Measurements from ENCODE around the gene MACROD2.
A peak's percentile ranks its signal among the peaks of the same experiment; 100 is the strongest.
"Not testable (repeated sequence)": the region's sequence is repeated elsewhere in the genome, so short reads cannot be mapped to it uniquely, and the experiment has no call there.

The MACROD2 gene

DNA sequence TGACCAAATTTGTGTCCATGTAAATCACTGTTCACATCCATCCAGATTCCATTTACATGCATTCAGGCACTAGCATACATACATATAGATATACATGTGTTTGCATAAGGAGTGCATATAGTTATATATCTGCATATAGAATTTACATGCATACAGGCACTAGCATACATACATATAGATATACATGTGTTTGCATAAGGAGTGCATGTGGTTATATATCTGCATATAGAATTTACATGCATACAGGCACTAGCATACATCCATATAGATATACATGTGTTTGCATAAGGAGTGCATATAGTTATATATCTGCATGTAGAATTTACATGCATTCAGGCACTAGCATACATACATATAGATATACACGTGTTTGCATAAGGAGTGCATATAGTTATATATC lies 1145.6 kb downstream of the MACROD2 start:
- not testable (repeated sequence) for H3K27me3 Mint-ChIP-seq; H3K36me3 Mint-ChIP-seq (ENCODE audit: low read depth)

DNA sequence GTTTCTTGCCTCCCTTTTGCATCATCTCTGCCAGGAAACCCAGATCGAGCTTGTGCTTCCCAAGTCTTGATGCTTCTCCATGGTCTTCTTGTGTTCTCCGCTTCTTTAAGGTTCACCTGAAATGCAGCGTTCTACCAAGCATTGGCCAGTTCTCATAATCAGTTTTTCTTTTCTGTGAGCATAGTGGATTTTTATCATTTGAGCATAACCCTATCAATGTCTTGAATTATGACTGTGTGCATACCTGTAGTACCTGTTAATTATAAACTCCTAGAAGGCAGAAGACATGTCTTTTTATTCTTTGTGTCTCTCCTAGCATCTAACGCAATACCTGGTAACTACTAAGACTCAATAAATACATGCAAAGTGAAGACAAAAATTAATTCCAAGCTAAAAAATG lies 1146.5 kb downstream of the MACROD2 start:
- H3K27ac Mint-ChIP-seq, result no peak overlapping the region
- no peaks in the 10 kb centered on the region for H3K4me1 Mint-ChIP-seq (ENCODE audit: low read depth)
- no peaks in the 10 kb centered on the region for H3K36me3 Mint-ChIP-seq (ENCODE audit: low read depth)
- H3K27me3 Mint-ChIP-seq, result no peaks in the 10 kb centered on the region
- H3K9me3 Mint-ChIP-seq, result peaks cover 6% of the 10 kb centered on the region
- no peak overlapping the region for H3K4me3 Mint-ChIP-seq

More for the DNA sequence above, 1145.6 kb downstream of the MACROD2 start:
- not testable (repeated sequence) for H3K9me3 Mint-ChIP-seq; H3K4me1 Mint-ChIP-seq (ENCODE audit: low read depth); H3K27ac Mint-ChIP-seq; H3K4me3 Mint-ChIP-seq

DNA sequence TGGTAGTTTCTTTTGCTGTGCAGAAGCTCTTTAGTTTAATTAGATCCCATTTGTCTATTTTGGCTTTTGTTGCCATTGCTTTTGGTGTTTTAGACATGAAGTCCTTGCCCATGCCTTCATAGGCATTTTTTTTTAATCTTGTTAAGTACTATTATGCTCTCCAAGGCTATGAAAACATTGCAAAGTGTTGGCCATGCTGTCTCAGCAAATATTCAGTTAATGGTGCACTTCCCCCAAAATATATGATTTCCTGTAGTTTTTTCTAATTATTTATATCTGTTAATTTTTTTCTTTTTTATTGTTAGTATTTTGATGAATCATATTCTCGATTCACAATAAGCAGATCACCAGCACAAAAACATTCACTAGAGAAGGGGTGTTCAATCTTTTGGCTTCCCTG lies 1148.2 kb downstream of the MACROD2 start:
- no peak overlapping the region for H3K27ac Mint-ChIP-seq
- H3K36me3 Mint-ChIP-seq (ENCODE audit: low read depth), result no peaks in the 10 kb centered on the region
- H3K27me3 Mint-ChIP-seq, result no peaks in the 10 kb centered on the region
- peaks cover 6% of the 10 kb centered on the region for H3K9me3 Mint-ChIP-seq
- no peaks in the 10 kb centered on the region for H3K4me1 Mint-ChIP-seq (ENCODE audit: low read depth)
- no peak overlapping the region for H3K4me3 Mint-ChIP-seq

DNA sequence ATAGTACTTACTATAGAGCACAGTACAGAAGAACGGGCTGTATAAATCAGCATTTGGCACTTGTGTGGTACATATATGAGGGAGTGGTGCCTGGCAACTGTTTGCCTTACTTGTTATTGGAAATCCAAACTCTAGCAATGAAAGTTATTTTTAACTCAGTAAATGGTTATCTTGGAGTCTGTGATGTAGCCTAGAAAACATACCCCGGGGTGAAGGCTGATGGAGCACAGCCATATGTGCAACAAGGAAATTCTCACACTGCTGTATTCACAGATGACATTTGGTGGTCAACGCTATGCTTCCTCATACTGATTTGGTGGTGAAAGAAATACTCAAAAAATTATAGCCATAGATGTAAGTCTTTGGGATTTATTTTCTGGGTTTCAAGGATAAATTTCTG lies 1149.6 kb downstream of the MACROD2 start:
- Mint-ChIP-seq H3K9me3 (peaks cover 6% of the 10 kb centered on the region), H3K36me3 (ENCODE audit: low read depth) (no peaks in the 10 kb centered on the region), H3K4me1 (ENCODE audit: low read depth) (no peaks in the 10 kb centered on the region), H3K27ac (no peak overlapping the region), H3K27me3 (no peaks in the 10 kb centered on the region), H3K4me3 (no peak overlapping the region)

DNA sequence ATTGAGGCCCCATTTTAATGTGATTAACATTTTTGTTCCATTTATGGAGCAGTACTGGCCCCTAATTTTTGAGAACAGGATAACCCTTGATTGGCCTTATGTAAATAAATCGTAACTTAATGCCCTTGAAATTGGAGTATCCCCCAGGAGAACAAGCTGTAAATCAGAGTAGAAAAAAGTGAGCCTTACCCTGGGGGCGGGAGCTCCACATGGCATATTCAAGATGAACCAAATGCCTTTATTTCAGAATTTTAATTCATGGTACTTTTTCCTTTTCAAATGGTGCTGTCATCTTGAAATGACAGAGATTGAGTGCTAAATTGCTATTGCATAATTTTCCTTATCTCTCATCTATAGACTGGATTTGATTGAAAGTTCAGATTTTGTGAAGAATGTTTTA lies 1151.6 kb downstream of the MACROD2 start:
- Mint-ChIP-seq H3K36me3 (ENCODE audit: low read depth) (no peaks in the 10 kb centered on the region), H3K9me3 (peaks cover 7% of the 10 kb centered on the region), H3K27me3 (no peaks in the 10 kb centered on the region), H3K4me1 (ENCODE audit: low read depth) (no peaks in the 10 kb centered on the region), H3K4me3 (no peak overlapping the region), H3K27ac (no peak overlapping the region)

DNA sequence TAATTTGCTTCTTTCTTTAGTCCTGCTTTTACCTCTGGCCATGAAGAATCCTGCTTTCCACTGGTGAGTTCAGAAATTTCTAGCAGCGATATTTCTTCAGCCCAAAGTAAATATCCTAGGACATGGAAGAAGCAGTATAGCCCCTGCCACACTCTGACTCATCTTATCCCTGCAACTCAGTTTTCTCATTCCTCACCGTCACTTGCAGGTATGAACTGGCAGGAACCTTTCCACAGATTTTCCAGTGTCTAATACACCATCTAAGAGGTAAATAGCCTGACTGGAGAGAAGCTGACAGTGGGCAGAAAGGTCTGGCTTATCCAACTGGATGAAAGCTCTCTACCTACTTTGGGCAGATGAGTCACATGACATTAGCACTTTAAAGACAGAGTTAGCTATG lies 1158.8 kb downstream of the MACROD2 start:
- Mint-ChIP-seq H3K9me3 (peaks cover 21% of the 10 kb centered on the region), H3K4me3 (no peak overlapping the region), H3K27ac (no peak overlapping the region), H3K27me3 (no peaks in the 10 kb centered on the region), H3K4me1 (ENCODE audit: low read depth) (no peaks in the 10 kb centered on the region), H3K36me3 (ENCODE audit: low read depth) (no peaks in the 10 kb centered on the region)

DNA sequence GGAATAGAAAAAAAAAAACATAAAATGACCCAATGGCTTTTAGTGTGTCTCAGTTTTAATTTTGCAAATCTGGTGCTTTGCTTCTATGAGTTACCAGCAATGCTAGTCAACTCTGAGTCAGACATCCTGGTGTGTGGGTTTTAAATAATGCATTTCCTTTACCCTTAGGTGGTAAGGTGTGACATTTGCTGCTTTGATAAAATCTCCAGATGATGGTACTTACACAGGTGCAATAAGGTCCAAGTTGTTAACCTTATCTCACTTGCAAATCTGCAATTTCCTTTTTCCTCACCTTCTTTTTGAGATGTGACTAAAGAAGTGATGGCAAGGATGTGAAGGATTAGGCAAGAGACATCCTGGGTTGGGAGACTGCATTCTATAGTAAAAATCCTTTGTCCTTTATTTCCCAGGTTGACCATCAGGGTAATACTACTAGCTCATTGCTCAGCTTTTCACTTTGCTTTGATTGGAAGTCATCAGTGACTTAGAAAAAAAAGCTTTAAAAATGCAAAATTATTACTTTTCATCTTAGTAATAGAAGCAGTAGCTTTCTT lies 1160.6 kb downstream of the MACROD2 start:
- H3K36me3 Mint-ChIP-seq (ENCODE audit: low read depth), result no peaks in the 10 kb centered on the region

DNA sequence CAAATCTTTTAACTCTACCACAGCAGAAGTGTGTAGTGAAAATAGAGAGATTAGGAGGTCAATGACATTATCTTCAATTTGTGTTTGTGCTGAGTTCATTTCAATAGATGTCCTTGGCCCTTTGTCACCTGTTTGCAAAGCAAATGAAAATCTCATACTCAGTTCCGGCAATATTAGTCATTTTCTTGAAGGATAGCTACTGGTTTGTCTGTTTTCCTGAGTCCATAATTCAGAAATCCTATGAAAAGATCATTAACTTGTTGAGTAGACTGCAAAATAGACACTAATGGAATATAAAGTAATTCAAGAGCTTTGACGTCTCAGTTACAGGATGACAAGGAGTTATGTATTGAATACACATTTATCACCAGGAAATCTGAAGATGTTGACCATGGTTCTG lies 1163.2 kb downstream of the MACROD2 start:
- H3K27ac Mint-ChIP-seq, result no peak overlapping the region
- H3K4me1 Mint-ChIP-seq (ENCODE audit: low read depth), result peaks cover 10% of the 10 kb centered on the region
- H3K27me3 Mint-ChIP-seq, result no peaks in the 10 kb centered on the region
- peaks cover 12% of the 10 kb centered on the region for H3K9me3 Mint-ChIP-seq
- no peaks in the 10 kb centered on the region for H3K36me3 Mint-ChIP-seq (ENCODE audit: low read depth)
- no peak overlapping the region for H3K4me3 Mint-ChIP-seq

More for the DNA sequence above, 1160.6 kb downstream of the MACROD2 start:
- no peaks in the 10 kb centered on the region for H3K4me1 Mint-ChIP-seq (ENCODE audit: low read depth)
- H3K27me3 Mint-ChIP-seq, result no peaks in the 10 kb centered on the region
- no peak overlapping the region for H3K4me3 Mint-ChIP-seq
- H3K9me3 Mint-ChIP-seq, result peaks cover 28% of the 10 kb centered on the region
- no peak overlapping the region for H3K27ac Mint-ChIP-seq

DNA sequence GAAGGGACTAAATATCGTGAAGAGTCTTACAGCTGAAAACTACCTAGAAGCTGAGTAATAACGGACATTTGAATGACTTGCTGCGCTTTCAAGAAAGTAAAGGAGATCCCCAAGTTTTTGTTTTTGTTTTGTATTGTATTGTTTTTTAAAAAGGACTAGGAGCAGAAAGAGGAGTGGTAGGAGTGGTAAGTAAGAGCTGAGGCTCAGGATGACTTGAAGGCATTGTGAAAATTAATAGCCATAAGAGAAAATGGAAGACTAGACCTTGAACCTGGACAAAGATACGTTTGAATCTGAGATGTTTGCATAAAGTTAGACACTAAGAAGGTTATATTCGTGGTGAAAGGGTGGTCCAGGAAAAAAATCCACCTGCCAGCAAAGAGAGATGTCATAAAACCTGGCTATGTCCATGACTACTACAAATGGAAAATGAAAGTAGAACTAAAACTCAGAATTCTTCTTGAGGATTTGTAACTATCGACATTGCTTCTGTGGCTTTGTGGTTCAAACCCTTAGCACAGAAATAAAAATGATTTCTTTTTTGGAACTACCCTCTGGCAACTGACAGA lies 1166.8 kb downstream of the MACROD2 start:
- Mint-ChIP-seq H3K27ac (no peak overlapping the region), H3K4me3 (peak overlapping the region; percentile 3), H3K27me3 (no peaks in the 10 kb centered on the region)

GRCh38 chr20:15163632-15164031 lies 1168.3 kb downstream of the MACROD2 start:
- Mint-ChIP-seq H3K4me1 (ENCODE audit: low read depth) (peaks cover 10% of the 10 kb centered on the region), H3K9me3 (peaks cover 7% of the 10 kb centered on the region), H3K36me3 (ENCODE audit: low read depth) (no peaks in the 10 kb centered on the region), H3K27me3 (no peaks in the 10 kb centered on the region), H3K27ac (no peak overlapping the region), H3K4me3 (no peak overlapping the region)

More for the DNA sequence above, 1166.8 kb downstream of the MACROD2 start:
- H3K4me1 Mint-ChIP-seq (ENCODE audit: low read depth), result peaks cover 10% of the 10 kb centered on the region
- no peaks in the 10 kb centered on the region for H3K36me3 Mint-ChIP-seq (ENCODE audit: low read depth)
- peaks cover 12% of the 10 kb centered on the region for H3K9me3 Mint-ChIP-seq

DNA sequence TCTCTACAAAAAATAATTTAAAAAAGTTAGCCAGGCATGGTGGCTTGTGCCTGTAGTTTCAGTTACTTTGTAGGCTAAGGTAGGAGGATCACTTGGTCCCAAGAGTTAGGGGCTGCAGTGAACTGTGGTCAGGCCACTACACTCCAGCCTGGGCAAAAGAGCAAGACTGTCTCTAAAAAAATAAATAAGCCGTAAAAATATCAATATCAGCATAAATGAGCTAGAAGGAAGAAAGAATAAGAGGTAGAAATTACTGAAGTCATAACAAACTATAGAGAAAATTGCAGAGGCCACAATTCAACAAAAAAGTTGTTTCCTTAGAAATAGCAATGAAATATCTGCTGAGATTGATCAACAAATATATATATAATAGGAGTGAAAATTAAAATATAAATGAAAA lies 1169.4 kb downstream of the MACROD2 start:
- Mint-ChIP-seq H3K4me3 (no peak overlapping the region), H3K9me3 (peaks cover 3% of the 10 kb centered on the region), H3K4me1 (ENCODE audit: low read depth) (peaks cover 10% of the 10 kb centered on the region), H3K27ac (no peak overlapping the region), H3K27me3 (no peaks in the 10 kb centered on the region), H3K36me3 (ENCODE audit: low read depth) (no peaks in the 10 kb centered on the region)

- no peak overlapping the region for H3K4me3 Mint-ChIP-seq
- peaks cover 4% of the 10 kb centered on the region for H3K9me3 Mint-ChIP-seq
- H3K27ac Mint-ChIP-seq, result no peak overlapping the region
- peaks cover 10% of the 10 kb centered on the region for H3K4me1 Mint-ChIP-seq (ENCODE audit: low read depth)
- no peaks in the 10 kb centered on the region for H3K27me3 Mint-ChIP-seq
- H3K36me3 Mint-ChIP-seq (ENCODE audit: low read depth), result no peaks in the 10 kb centered on the region
Observed at GRCh38 chr20:15166744-15167143, 1171.4 kb downstream of the MACROD2 start.

- H3K36me3 Mint-ChIP-seq (ENCODE audit: low read depth), result no peaks in the 10 kb centered on the region
- no peaks in the 10 kb centered on the region for H3K4me1 Mint-ChIP-seq (ENCODE audit: low read depth)
- no peaks in the 10 kb centered on the region for H3K27me3 Mint-ChIP-seq
- H3K9me3 Mint-ChIP-seq, result peaks cover 4% of the 10 kb centered on the region
- no peak overlapping the region for H3K27ac Mint-ChIP-seq
- H3K4me3 Mint-ChIP-seq, result no peak overlapping the region
Observed at GRCh38 chr20:15171016-15171415, 1175.7 kb downstream of the MACROD2 start.

DNA sequence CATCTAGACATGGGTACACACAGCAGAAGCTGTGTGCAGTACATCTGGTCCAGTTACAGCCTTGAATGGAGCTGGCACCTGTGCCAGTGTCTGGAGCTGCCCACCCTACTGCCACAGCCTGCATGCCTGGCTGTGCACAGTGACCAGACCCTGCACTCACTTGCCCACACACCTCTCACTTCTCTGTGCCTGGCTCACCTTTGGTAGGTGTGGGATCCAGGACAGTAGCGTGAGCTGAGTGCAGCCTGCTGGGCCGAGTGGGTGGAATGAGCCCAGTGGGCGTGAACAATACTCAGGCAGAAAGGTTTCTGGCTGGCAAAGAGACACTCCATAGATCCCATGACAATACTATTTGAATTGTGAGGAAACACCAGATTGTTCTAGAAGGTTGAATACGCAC lies 1181.6 kb downstream of the MACROD2 start:
- Mint-ChIP-seq H3K27ac (no peak overlapping the region), H3K4me1 (ENCODE audit: low read depth) (no peaks in the 10 kb centered on the region), H3K4me3 (no peak overlapping the region), H3K9me3 (no peaks in the 10 kb centered on the region), H3K27me3 (no peaks in the 10 kb centered on the region), H3K36me3 (ENCODE audit: low read depth) (no peaks in the 10 kb centered on the region)

GRCh38 chr20:15178581-15178980 lies 1183.3 kb downstream of the MACROD2 start:
- Mint-ChIP-seq H3K4me1 (ENCODE audit: low read depth) (no peaks in the 10 kb centered on the region), H3K27me3 (no peaks in the 10 kb centered on the region), H3K4me3 (no peak overlapping the region), H3K9me3 (peaks cover 6% of the 10 kb centered on the region), H3K36me3 (ENCODE audit: low read depth) (no peaks in the 10 kb centered on the region), H3K27ac (no peak overlapping the region)

GRCh38 chr20:15179381-15179780 lies 1184.1 kb downstream of the MACROD2 start:
- Mint-ChIP-seq H3K4me3 (no peak overlapping the region), H3K27ac (no peak overlapping the region), H3K36me3 (ENCODE audit: low read depth) (no peaks in the 10 kb centered on the region), H3K9me3 (peaks cover 6% of the 10 kb centered on the region), H3K4me1 (ENCODE audit: low read depth) (no peaks in the 10 kb centered on the region), H3K27me3 (no peaks in the 10 kb centered on the region)
